Uterus (tissue), 4 donors: ENCODE results near the gene BDH1. TPM values are rescaled to one million over a fixed set of nuclear protein-coding genes. Genes with fewer than 3 reads are reported as not detected.

Source experiments
- DNase-seq, 2 donors: peaks; one replicate each; pipeline ENCODE4 v3.0.0-alpha.2; 2019 to 2020
- H3K27ac ChIP-seq, 2 donors: fragments of 200-600 bp; sonication (generic); 1 replicate in 1 of 2; 2 replicates in 1 of 2; pipeline ENCODE4 v1.5.1; 2016 to 2018
- H3K27me3 ChIP-seq, 2 donors: fragments of 200-600 bp; sonication (generic); one replicate each; pipeline ENCODE4 v1.5.1; 2018 to 2019; ENCODE audit warnings: control low read depth in 1 of 2
- H3K36me3 ChIP-seq, 2 donors: fragments of 200-600 bp; sonication (generic); one replicate each; pipeline ENCODE4 v1.5.1; 2019; ENCODE audit warnings: control low read depth in 1 of 2
- H3K4me1 ChIP-seq, 2 donors: fragments of 200-600 bp; sonication (generic); one replicate each; pipeline ENCODE4 v1.5.1; 2018 to 2019; ENCODE audit warnings: control low read depth in 1 of 2
- H3K4me3 ChIP-seq, 2 donors: fragments of 200-600 bp; sonication (generic); 1 replicate in 1 of 2; 2 replicates in 1 of 2; pipeline ENCODE4 v1.5.1; 2018 to 2019; ENCODE audit warnings: mild to moderate bottlenecking in 1 of 2
- H3K9me3 ChIP-seq, 2 donors: fragments of 200-600 bp; sonication (generic); one replicate each; pipeline ENCODE4 v1.5.1; 2019; ENCODE audit warnings: control low read depth in 1 of 2
- CTCF ChIP-seq, 4 experiments: fragments of 200-600 bp in 2 of 4; fragments of 450-650 bp in 2 of 4; sonication (generic) in 2 of 4; IDR thresholded peaks; one replicate each; pipeline ENCODE4 v1.5.1; 2016 to 2019; ENCODE audit warnings: antibody characterized with exemption in 4 of 4, mild to moderate bottlenecking in 2 of 4, moderate library complexity in 1 of 4
- POLR2A ChIP-seq, 2 donors: fragments of 450-650 bp; IDR thresholded peaks; one replicate each; pipeline ENCODE4 v1.6.1; 2016; ENCODE audit warnings: antibody characterized with exemption in 2 of 2, mild to moderate bottlenecking in 1 of 2, moderate library complexity in 1 of 2
- intact Hi-C: fragments of 100-400 bp; cut with DNase I; formaldehyde crosslinking; loops from one replicate; pipeline ENCODE4 v1.15.1; 2023; ENCODE audit warnings: low total_unique reads
- total RNA-seq, 4 donors: library from RNA; depleted of rRNA in 3 of 4; stranded (reverse); fragments of >200 nt in 3 of 4; gene quantifications; one replicate each; pipeline versions ENCODE4 v1.1.0 to v1.2.4, GENCODE V29; 2014 to 2023
- donor health status: DM: yes; HTN: yes; CAD: no.

BDH1 gene
- total RNA-seq, 4 donors from 2014 or later, result 4.4 to 23.1 (median 8.6) TPM

- intact Hi-C loops, result no loop called here
- TF ChIP-seq CTCF (IDR thresholded peaks at IDR 0.05) (no peak), POLR2A (IDR thresholded peaks at IDR 0.05) (no peak)
- H3K27me3 ChIP-seq, result no peaks in the 10 kb centered on the region
- no peaks in the 10 kb centered on the region for H3K4me1 ChIP-seq
- H3K4me3 ChIP-seq, result no peak overlapping the region
- DNase-seq, result no peak
- no peaks in the 10 kb centered on the region for H3K36me3 ChIP-seq
- H3K9me3 ChIP-seq, result no peaks in the 10 kb centered on the region
- no peak overlapping the region for H3K27ac ChIP-seq
These were observed 89.7 kb downstream of the BDH1 start for GRCh38 chr3:197465996-197466549.

GRCh38 chr3:197465197-197465995 is 90.4 kb downstream of the BDH1 start:
- intact Hi-C loops, result no loop called here
- Histone ChIP-seq H3K4me1 (no peaks in the 10 kb centered on the region), H3K36me3 (no peaks in the 10 kb centered on the region), H3K9me3 (no peaks in the 10 kb centered on the region), H3K4me3 (no peak overlapping the region), H3K27ac (no peak overlapping the region), H3K27me3 (no peaks in the 10 kb centered on the region)
- no peak for DNase-seq
- TF ChIP-seq POLR2A (IDR thresholded peaks at IDR 0.05) (no peak), CTCF (IDR thresholded peaks at IDR 0.05) (no peak)

- H3K36me3 ChIP-seq, result no peaks in the 10 kb centered on the region
- H3K27ac ChIP-seq, result no peak overlapping the region
- TF ChIP-seq CTCF (IDR thresholded peaks at IDR 0.05), result no peak
- TF ChIP-seq POLR2A (IDR thresholded peaks at IDR 0.05), result no peak
- no peaks in the 10 kb centered on the region for H3K9me3 ChIP-seq
- H3K4me1 ChIP-seq, result no peaks in the 10 kb centered on the region
- DNase-seq, result no peak
- H3K4me3 ChIP-seq, result no peak overlapping the region
- intact Hi-C loops, result no loop called here
- H3K27me3 ChIP-seq, result no peaks in the 10 kb centered on the region
These were observed 91.0 kb downstream of the BDH1 start for GRCh38 chr3:197464794-197465193.

GRCh38 chr3:197463279-197463678 is 92.5 kb downstream of the BDH1 start:
- TF ChIP-seq CTCF (IDR thresholded peaks at IDR 0.05) (no peak), POLR2A (IDR thresholded peaks at IDR 0.05) (no peak)
- no peaks in the 10 kb centered on the region for H3K4me1 ChIP-seq
- H3K27ac ChIP-seq, result no peak overlapping the region
- no peaks in the 10 kb centered on the region for H3K9me3 ChIP-seq
- no peaks in the 10 kb centered on the region for H3K36me3 ChIP-seq
- H3K4me3 ChIP-seq, result no peak overlapping the region
- no peak for DNase-seq
- intact Hi-C loops, result no loop called here
- no peaks in the 10 kb centered on the region for H3K27me3 ChIP-seq

GRCh38 chr3:197462808-197463207 is 93.0 kb downstream of the BDH1 start:
- no peak for DNase-seq
- no peaks in the 10 kb centered on the region for H3K4me1 ChIP-seq
- TF ChIP-seq POLR2A (IDR thresholded peaks at IDR 0.05), result no peak
- no peak for TF ChIP-seq CTCF (IDR thresholded peaks at IDR 0.05)
- no peaks in the 10 kb centered on the region for H3K9me3 ChIP-seq
- H3K36me3 ChIP-seq, result no peaks in the 10 kb centered on the region
- H3K27ac ChIP-seq, result no peak overlapping the region
- H3K27me3 ChIP-seq, result no peaks in the 10 kb centered on the region
- H3K4me3 ChIP-seq, result no peak overlapping the region
- intact Hi-C loops, result no loop called here
